Type B pancreatic cell (in vitro differentiated cells): ENCODE data around the gene FGB. TPM values are rescaled to one million over a fixed set of nuclear protein-coding genes. Genes with fewer than 3 reads are reported as not detected.
A peak's percentile ranks its signal among the peaks of the same experiment; 100 is the strongest.
"Not testable (repeated sequence)": the region's sequence is repeated elsewhere in the genome, so short reads cannot be mapped to it uniquely, and the experiment has no call there.

Experiments used
- DNase-seq: peaks from one replicate; pipeline ENCODE4 v3.0.0; 2021; ENCODE audit warnings: mixed read lengths; ENCODE audit not compliant: unreplicated experiment; ENCODE audit errors: extremely low spot score
- H3K27ac Mint-ChIP-seq: 2 replicates; pipeline ENCODE4 v1.8.0; 2021; ENCODE audit warnings: mild to moderate bottlenecking, mixed read lengths
- H3K27me3 Mint-ChIP-seq: 2 replicates; pipeline ENCODE4 v1.8.0; 2021; ENCODE audit warnings: mixed read lengths
- H3K36me3 Mint-ChIP-seq: 2 replicates; pipeline ENCODE4 v1.8.0; 2021; ENCODE audit warnings: mixed read lengths
- H3K4me1 Mint-ChIP-seq: one replicate; pipeline ENCODE4 v1.8.0; 2021; ENCODE audit warnings: mixed read lengths; ENCODE audit not compliant: unreplicated experiment
- H3K4me3 Mint-ChIP-seq: 2 replicates; pipeline ENCODE4 v1.8.0; 2021; ENCODE audit warnings: mild to moderate bottlenecking, mixed read lengths
- H3K9me3 Mint-ChIP-seq: 2 replicates; pipeline ENCODE4 v1.8.0; 2021; ENCODE audit warnings: mixed read lengths
- total RNA-seq: library from RNA; stranded (reverse); gene quantifications from 2 replicates; pipeline ENCODE4 v1.2.1, GENCODE V29; 2021; ENCODE audit warnings: low replicate concordance
- TF ChIP-seq, protein P1 (sequence below): fragments of 200-600 bp; sonication (generic); conservative IDR thresholded peaks from 2 replicates; pipeline ENCODE4 v1.5.0; 2021; ENCODE audit warnings: antibody characterized with exemption, mild to moderate bottlenecking

The FGB gene
- total RNA-seq, 1 donor from 2014 or later: 32.8 TPM

- H3K27me3 Mint-ChIP-seq: peaks cover 7% of the 10 kb centered on the region
- no peak within 1 kb of the TSS for H3K27ac Mint-ChIP-seq
- TF ChIP-seq, protein P1, sequence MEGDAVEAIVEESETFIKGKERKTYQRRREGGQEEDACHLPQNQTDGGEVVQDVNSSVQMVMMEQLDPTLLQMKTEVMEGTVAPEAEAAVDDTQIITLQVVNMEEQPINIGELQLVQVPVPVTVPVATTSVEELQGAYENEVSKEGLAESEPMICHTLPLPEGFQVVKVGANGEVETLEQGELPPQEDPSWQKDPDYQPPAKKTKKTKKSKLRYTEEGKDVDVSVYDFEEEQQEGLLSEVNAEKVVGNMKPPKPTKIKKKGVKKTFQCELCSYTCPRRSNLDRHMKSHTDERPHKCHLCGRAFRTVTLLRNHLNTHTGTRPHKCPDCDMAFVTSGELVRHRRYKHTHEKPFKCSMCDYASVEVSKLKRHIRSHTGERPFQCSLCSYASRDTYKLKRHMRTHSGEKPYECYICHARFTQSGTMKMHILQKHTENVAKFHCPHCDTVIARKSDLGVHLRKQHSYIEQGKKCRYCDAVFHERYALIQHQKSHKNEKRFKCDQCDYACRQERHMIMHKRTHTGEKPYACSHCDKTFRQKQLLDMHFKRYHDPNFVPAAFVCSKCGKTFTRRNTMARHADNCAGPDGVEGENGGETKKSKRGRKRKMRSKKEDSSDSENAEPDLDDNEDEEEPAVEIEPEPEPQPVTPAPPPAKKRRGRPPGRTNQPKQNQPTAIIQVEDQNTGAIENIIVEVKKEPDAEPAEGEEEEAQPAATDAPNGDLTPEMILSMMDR: no peak
- no peaks in the 10 kb centered on the region for H3K36me3 Mint-ChIP-seq
- peaks cover 4% of the 10 kb centered on the region for H3K4me1 Mint-ChIP-seq
- H3K4me3 Mint-ChIP-seq: peak within 1 kb of the TSS; percentile 35
- no peaks in the 10 kb centered on the region for H3K9me3 Mint-ChIP-seq
- no peak for DNase-seq
Observed at GRCh38 chr4:154590329-154591006, 27.7 kb downstream of the FGB start, which contains the start of gene FGA. Gene FGA, minus strand, starts transcription at chr4:154590742. Its CDS starts 55 bp downstream, at chr4:154590687.

DNA sequence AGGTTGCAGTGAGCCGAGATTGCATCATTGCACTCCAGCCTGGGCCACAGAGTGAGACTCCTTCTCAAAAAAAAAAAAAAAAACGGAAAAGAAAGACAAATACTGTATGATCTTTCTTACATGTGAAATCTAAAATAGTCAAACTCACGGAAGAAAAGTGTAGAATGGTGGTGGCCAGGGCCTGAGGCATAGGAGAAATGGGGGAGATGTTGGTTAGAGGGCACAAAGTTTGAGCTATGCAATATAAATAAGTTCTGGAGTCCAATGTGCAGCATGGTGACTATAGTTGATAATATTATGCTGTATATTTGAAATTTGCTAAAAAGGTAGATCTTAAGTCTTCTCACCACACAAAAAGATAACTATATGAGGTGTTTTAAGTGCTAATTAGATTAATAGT, 29.1 kb downstream of the FGB start:
- H3K9me3 Mint-ChIP-seq: no peaks in the 10 kb centered on the region
- H3K27ac Mint-ChIP-seq: no peak overlapping the region
- no peaks in the 10 kb centered on the region for H3K36me3 Mint-ChIP-seq
- H3K4me1 Mint-ChIP-seq: peaks cover 4% of the 10 kb centered on the region
- H3K4me3 Mint-ChIP-seq: no peak overlapping the region
- DNase-seq: no peak
- TF ChIP-seq, protein P1: no peak
- H3K27me3 Mint-ChIP-seq: peaks cover 7% of the 10 kb centered on the region

GRCh38 chr4:154593868-154594267, 31.1 kb downstream of the FGB start:
- H3K9me3 Mint-ChIP-seq: no peaks in the 10 kb centered on the region

DNA sequence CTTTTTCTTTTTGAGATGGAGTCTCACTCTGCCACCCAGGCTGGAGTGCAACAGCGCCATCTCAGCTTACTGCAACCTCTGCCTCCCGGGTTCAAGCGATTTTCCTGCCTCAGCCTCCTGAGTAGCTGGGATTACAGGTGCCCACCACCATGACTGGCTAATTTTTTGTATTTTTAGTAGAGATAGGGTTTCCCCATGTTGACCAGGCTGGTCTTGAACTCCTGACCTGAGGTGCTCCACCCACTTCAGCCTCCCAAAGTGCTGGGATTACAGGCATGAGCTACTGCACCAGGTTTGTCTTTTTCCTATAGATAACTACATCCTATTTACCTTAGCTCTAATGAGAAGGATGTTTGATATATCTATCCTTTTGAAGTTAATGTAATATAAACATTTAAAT, 31.5 kb downstream of the FGB start:
- H3K27me3 Mint-ChIP-seq, H3K27ac Mint-ChIP-seq, H3K4me3 Mint-ChIP-seq, H3K36me3 Mint-ChIP-seq, H3K9me3 Mint-ChIP-seq, H3K4me1 Mint-ChIP-seq, DNase-seq: not testable (repeated sequence)

More at GRCh38 chr4:154593868-154594267, 31.1 kb downstream of the FGB start:
- Mint-ChIP-seq H3K36me3 (no peaks in the 10 kb centered on the region), H3K4me1 (peaks cover 4% of the 10 kb centered on the region), H3K4me3 (no peak overlapping the region), H3K27ac (no peak overlapping the region), H3K27me3 (peaks cover 4% of the 10 kb centered on the region)
- TF ChIP-seq, protein P1: no peak
- no peak for DNase-seq

DNA sequence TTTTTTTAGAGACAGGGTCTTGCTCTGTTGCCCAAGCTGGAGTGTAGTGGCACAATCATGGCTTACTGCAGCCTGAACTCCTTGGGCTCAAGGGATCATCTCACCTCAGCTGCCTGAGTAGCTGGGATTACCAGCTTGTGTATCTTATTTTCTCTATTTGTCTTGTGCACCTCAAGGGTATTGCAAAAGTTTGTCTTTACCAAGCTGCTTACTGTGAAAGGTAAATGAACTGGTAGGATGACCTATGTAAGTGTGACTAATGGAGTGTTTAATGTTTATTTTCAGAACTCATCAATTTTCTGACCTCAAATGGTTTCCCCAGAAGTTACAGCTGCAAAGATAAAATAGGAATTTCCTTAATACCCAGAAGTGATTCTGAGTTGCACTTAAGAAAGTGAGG, 33.0 kb downstream of the FGB start:
- no peak for DNase-seq
- Mint-ChIP-seq H3K9me3 (no peaks in the 10 kb centered on the region), H3K4me1 (no peaks in the 10 kb centered on the region), H3K36me3 (no peaks in the 10 kb centered on the region), H3K4me3 (no peak overlapping the region), H3K27ac (no peak overlapping the region), H3K27me3 (no peaks in the 10 kb centered on the region)
- TF ChIP-seq, protein P1: no peak

GRCh38 chr4:154597281-154597680, 34.5 kb downstream of the FGB start:
- DNase-seq, H3K27me3 Mint-ChIP-seq, H3K36me3 Mint-ChIP-seq, H3K4me1 Mint-ChIP-seq, H3K27ac Mint-ChIP-seq, H3K4me3 Mint-ChIP-seq, H3K9me3 Mint-ChIP-seq: not testable (repeated sequence)
